Thyroid gland (tissue), 4 donors: ENCODE results near the gene CCDC51.

Experiments
- CTCF ChIP-seq, 6 experiments: fragments of 200-600 bp in 3 of 6; fragments of 450-650 bp in 3 of 6; sonication (generic) in 3 of 6; IDR thresholded peaks; one replicate each; pipeline ENCODE4 v1.5.1; 2016 to 2019; ENCODE audit warnings: antibody characterized with exemption in 6 of 6, mild to moderate bottlenecking in 2 of 6, inconsistent platforms in 1 of 6, moderate library complexity in 1 of 6
- POLR2A ChIP-seq, 2 donors: fragments of 450-650 bp; IDR thresholded peaks; one replicate each; pipeline ENCODE4 v1.6.1; 2017; ENCODE audit warnings: antibody characterized with exemption in 2 of 2, mild to moderate bottlenecking in 2 of 2, moderate library complexity in 1 of 2

- TF ChIP-seq CTCF (IDR thresholded peaks at IDR 0.05) (no peak), POLR2A (IDR thresholded peaks at IDR 0.05) (no peak)
These were observed 17.2 kb downstream of the CCDC51 start for GRCh38 chr3:48422681-48423080.
